A549 treated with AZD9567 at 1 μM for 4 hours (cell line): ENCODE measurements around the gene BPIFB2. TPM values are rescaled to one million over a fixed set of nuclear protein-coding genes. Genes with fewer than 3 reads are reported as not detected.

Source experiments
- total RNA-seq: library from RNA; stranded (reverse); fragments of 200-300 nt; extraction: Qiagen RNA extraction; gene quantifications from 5 replicates; pipeline ENCODE4 v1.2.3, GENCODE V29; 2022; ENCODE audit not compliant: insufficient read depth

The BPIFB2 gene
- not detected in 5 replicates for total RNA-seq

DNA sequence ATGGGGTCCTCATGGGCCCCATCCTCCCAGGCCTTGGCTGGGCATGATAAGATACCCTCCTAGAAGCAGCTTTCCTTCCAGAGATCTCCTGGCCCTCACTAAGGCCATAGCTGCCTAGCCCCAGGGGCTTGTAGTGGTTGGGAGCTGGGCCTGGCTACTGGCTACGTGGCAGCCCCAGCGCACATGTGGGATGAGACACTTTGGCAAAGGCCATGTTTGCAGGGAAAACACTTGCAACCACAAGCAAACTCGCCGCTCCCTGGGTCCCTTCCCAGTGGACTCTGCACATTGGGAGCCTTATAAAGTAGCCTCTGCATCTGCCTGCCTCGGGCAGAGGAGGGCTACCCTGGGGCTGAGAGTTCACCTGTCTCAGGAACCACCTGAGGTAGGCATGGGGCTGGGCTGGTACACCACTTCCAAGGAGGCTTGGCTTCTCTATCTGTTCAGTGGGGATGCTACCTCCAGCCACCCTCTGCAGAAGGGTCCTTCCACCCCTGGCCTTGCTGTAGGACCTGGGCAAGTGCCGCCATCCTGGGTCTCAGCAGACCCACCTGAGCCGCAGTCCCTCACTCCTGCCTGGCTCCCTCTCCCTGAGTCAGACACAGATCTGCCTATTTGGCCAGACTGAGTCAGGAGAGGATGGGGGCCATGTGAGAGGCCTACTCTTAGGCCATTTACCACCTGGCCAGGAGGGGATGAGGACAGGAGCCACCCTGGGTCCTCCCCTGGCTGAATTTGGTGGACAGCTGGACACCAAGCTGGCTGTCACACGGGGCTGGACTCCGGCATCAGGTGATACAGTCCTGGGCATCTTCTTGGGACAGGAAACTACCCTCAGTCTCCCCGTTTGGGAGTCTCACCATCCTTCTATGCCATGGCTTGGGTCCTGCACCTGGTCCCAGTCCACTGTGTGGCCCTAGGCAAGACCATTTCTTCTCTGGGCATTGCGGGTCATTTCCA, at the start of gene BPIFB2:
Gene BPIFB2, plus strand, starts transcription at position 329 of the 960 bp plus-strand sequence. CDS start 871 bp downstream, outside the sequence.

DNA sequence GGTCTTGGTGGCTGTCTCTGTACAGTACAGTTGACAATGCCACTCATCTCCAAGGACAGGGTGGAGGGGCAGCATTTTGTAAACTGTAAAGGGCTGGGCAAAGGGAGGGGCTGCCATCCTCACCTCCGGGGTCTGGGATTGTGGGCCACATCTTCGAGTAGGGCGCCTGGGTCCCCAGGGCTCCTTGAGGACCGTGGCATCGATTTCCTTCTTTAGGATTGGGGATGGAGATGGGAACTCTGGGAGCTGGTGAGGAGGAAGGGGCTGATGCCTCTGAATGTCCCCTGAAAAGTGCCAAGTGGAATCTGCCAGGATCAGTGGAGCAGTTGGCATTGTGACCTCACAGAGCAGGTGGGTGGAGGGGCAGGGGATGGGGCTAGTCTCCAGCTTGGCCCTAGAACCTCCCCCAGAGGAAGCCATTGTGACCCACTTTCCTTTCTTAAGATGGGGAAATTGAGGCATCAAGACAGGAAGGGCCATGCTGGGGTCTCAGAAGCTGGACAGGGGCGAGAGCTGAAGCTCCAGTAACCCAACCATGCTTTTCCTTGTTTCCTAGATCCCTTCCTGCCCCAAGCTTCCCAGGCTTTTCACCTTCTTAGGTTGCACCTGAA, 3.3 kb upstream of the BPIFB2 start, which contains the start of gene SUN5:
Gene SUN5, minus strand, starts transcription at position 293 of the 611 bp plus-strand sequence. Its CDS starts 93 bp downstream, at position 200.

GRCh38 chr20:33031531-33031930, 24.0 kb downstream of the BPIFB2 start, which contains the start of gene BPIFB6:
BPIFB6 (plus strand) TSS chr20:33031648; CDS start chr20:33031648, 0 bp downstream.

DNA sequence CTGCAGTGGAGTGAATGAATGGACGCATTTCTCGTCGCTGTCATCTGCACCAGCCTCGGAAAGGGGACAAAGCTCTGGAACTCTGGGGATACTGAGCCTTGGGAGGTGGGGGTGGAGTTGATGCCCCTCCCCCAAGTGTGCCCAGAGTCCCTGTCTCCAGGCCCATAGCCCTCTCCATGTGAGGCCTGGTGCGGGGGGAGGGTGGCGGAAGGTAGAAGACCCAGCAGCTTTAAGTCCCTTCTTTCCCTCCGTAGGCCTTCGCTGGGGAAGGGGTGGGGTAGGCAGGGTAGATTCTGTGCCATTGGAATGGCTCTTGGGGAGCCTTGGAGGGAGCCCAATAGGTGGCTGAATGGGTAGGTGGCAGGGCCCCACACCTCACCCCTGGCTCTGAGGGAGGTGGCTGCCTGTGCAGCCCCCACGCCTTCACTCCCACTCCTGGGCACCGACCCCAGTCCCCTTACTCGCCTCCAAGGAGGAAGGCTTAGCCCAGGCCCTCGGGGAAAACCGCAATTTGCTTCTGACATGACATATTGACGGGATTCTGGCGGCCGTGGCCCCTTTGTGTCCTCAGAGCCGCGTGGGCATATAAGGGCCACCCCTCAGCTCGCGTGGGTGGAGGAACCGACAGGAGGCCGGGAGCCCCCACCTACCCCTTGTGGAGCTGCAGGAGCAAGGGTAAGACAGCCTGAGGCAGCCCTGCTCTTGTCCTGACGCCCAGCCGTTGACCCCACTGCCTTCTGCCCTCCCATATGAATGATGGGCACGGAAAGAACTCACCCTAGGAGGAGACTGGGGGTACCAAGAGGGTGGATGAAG, 46.0 kb downstream of the BPIFB2 start, which contains the start of gene BPIFB3:
Gene BPIFB3, plus strand, starts transcription at position 613 of the 816 bp plus-strand sequence. CDS start 1,533 bp downstream, outside the sequence.

Other genes starting within 250 kb of the BPIFB2 start
- gene DNMT3B, start 245.3 kb upstream of the BPIFB2 start, total RNA-seq = 2.7 to 5.0 TPM (median 4.5 TPM) in 5 replicates
- gene MAPRE1, start 187.8 kb upstream of the BPIFB2 start, total RNA-seq = 138 to 185 TPM (median 143 TPM) in 5 replicates
- gene EFCAB8, start 148.8 kb upstream of the BPIFB2 start, total RNA-seq = not detected in 5 replicates
- not detected in 5 replicates for gene SUN5, start 3.3 kb upstream of the BPIFB2 start, total RNA-seq
- gene BPIFB6, start 23.9 kb downstream of the BPIFB2 start, total RNA-seq = not detected in 5 replicates
- not detected in 5 replicates for gene BPIFB3, start 46.2 kb downstream of the BPIFB2 start, total RNA-seq
- not detected in 5 replicates for gene BPIFB4, start 71.9 kb downstream of the BPIFB2 start, total RNA-seq
- gene BPIFA2, start 160.5 kb downstream of the BPIFB2 start, total RNA-seq = 0.12 TPM in 1 of 5 replicates, not detected in the others
- not detected in 5 replicates for gene BPIFA3, start 209.6 kb downstream of the BPIFB2 start, total RNA-seq
- gene BPIFA1, start 228.3 kb downstream of the BPIFB2 start, total RNA-seq = not detected in 5 replicates